HEK293 (cell line): ENCODE results near the gene TPRA1.

Source experiments
- CTCF ChIA-PET: fragments of 350-600 bp; formaldehyde crosslinking; extraction: SDS; loops from one replicate; lab custom pipeline; 2021; ENCODE audit warnings: antibody characterized with exemption; lab: Yijun Ruan, JAX
- POLR2A ChIA-PET: fragments of 300-600 bp; formaldehyde crosslinking; extraction: SDS; loops from one replicate; lab custom pipeline; 2020; ENCODE audit warnings: antibody characterized with exemption, inconsistent platforms; lab: Yijun Ruan, JAX
- H3K27ac ChIP-seq: fragments of 200-500 bp; sonication (Bioruptor generic); 2 replicates; pipeline ENCODE4 v1.5.1; 2014; ENCODE audit warnings: low read depth, low read length, control low read depth, inconsistent platforms; ENCODE audit errors: extremely low read depth
- H3K36me3 ChIP-seq, 2 experiments: fragments of 200-500 bp in 1 of 2; sonication (Bioruptor generic) in 1 of 2; 1 replicate in 1 of 2; 2 replicates in 1 of 2; pipeline ENCODE4 v1.5.1; 2014 to 2017; ENCODE audit warnings: inconsistent platforms in 2 of 2, low read length in 2 of 2; ENCODE audit not compliant: control insufficient read depth in 2 of 2, insufficient read depth in 1 of 2
- H3K4me1 ChIP-seq: fragments of 200-500 bp; sonication (Bioruptor generic); 2 replicates; pipeline ENCODE4 v1.5.1; 2014; ENCODE audit warnings: mild to moderate bottlenecking, low read length, inconsistent platforms; ENCODE audit not compliant: control insufficient read depth, insufficient read depth
- H3K4me3 ChIP-seq: 2 replicates; pipeline ENCODE4 v1.5.1; 2011; ENCODE audit warnings: low read depth, mild to moderate bottlenecking, control low read depth, low read length, moderate library complexity
- H3K9me3 ChIP-seq: fragments of 200-500 bp; sonication (Bioruptor generic); 2 replicates; pipeline ENCODE4 v1.5.1; 2014; ENCODE audit warnings: low read depth, low read length, inconsistent platforms; ENCODE audit not compliant: control insufficient read depth, insufficient read depth
- BCL11B ChIP-seq: fragments of 450-650 bp; formaldehyde crosslinking; IDR thresholded peaks from 2 replicates; pipeline ENCODE4 v1.5.1; 2016; ENCODE audit warnings: low read depth, missing biosample characterization, missing genetic modification characterization
- ELK4 ChIP-seq: IDR thresholded peaks from 2 replicates; pipeline ENCODE4 v1.6.1; 2011; ENCODE audit warnings: mild to moderate bottlenecking, low read depth, low read length, borderline replicate concordance
- HOXC10 ChIP-seq: sonication (generic); formaldehyde crosslinking; IDR thresholded peaks from 2 replicates; pipeline ENCODE4 v1.8.1; 2023; ENCODE audit warnings: mild to moderate bottlenecking, missing genetic modification reagents
- KLF10 ChIP-seq: fragments of 450-650 bp; IDR thresholded peaks from 2 replicates; pipeline ENCODE4 v1.5.1; 2018; ENCODE audit warnings: missing biosample characterization, mild to moderate bottlenecking, missing genetic modification characterization
- PRDM4 ChIP-seq: fragments of 450-650 bp; formaldehyde crosslinking; IDR thresholded peaks from 2 replicates; pipeline ENCODE4 v1.5.1; 2017; ENCODE audit warnings: missing biosample characterization, missing genetic modification characterization
- SETDB1 ChIP-seq: IDR thresholded peaks from one replicate; pipeline ENCODE4 v1.6.1; 2017; ENCODE audit warnings: mild to moderate bottlenecking, low read length, moderate library complexity, mixed read lengths; ENCODE audit not compliant: insufficient read length
- ZBTB10 ChIP-seq: fragments of 450-650 bp; formaldehyde crosslinking; IDR thresholded peaks from 2 replicates; pipeline ENCODE4 v1.5.1; 2016; ENCODE audit warnings: missing biosample characterization, missing genetic modification characterization
- ZBTB6 ChIP-seq: fragments of 450-650 bp; formaldehyde crosslinking; IDR thresholded peaks from 2 replicates; pipeline ENCODE4 v1.5.1; 2017; ENCODE audit warnings: missing biosample characterization, missing genetic modification characterization
- ZIC2 ChIP-seq: fragments of 450-650 bp; formaldehyde crosslinking; IDR thresholded peaks from 2 replicates; pipeline ENCODE4 v1.5.1; 2016; ENCODE audit warnings: missing biosample characterization, missing genetic modification characterization
- ZNF133 ChIP-seq: fragments of 450-650 bp; formaldehyde crosslinking; IDR thresholded peaks from 2 replicates; pipeline ENCODE4 v1.5.1; 2016; ENCODE audit warnings: missing biosample characterization, missing genetic modification characterization
- ZNF175 ChIP-seq: fragments of 450-650 bp; formaldehyde crosslinking; IDR thresholded peaks from 2 replicates; pipeline ENCODE4 v1.5.1; 2016; ENCODE audit warnings: missing biosample characterization, missing genetic modification characterization
- ZNF292 ChIP-seq: fragments of 450-650 bp; formaldehyde crosslinking; IDR thresholded peaks from 2 replicates; pipeline ENCODE4 v1.5.1; 2016; ENCODE audit warnings: low read depth, missing biosample characterization, missing genetic modification characterization, borderline replicate concordance
- ZNF366 ChIP-seq: fragments of 450-650 bp; formaldehyde crosslinking; conservative IDR thresholded peaks from 2 replicates; pipeline ENCODE4 v1.5.1; 2016; ENCODE audit warnings: missing biosample characterization, missing genetic modification characterization
- ZNF449 ChIP-seq: fragments of 450-650 bp; formaldehyde crosslinking; IDR thresholded peaks from 2 replicates; pipeline ENCODE4 v1.5.1; 2017; ENCODE audit warnings: missing biosample characterization, mild to moderate bottlenecking, missing genetic modification characterization, moderate library complexity
- ZNF510 ChIP-seq: fragments of 450-650 bp; formaldehyde crosslinking; IDR thresholded peaks from 2 replicates; pipeline ENCODE4 v1.5.1; 2018; ENCODE audit warnings: mild to moderate bottlenecking, missing genetic modification characterization, missing biosample characterization; ENCODE audit not compliant: insufficient replicate concordance
- ZNF513 ChIP-seq: fragments of 450-650 bp; IDR thresholded peaks from 2 replicates; pipeline ENCODE4 v1.5.1; 2018; ENCODE audit warnings: missing biosample characterization, missing genetic modification characterization
- ZNF549 ChIP-seq: fragments of 450-650 bp; IDR thresholded peaks from 2 replicates; pipeline ENCODE4 v1.5.1; 2018; ENCODE audit warnings: missing biosample characterization, missing genetic modification characterization, mild to moderate bottlenecking, inconsistent platforms, moderate library complexity
- ZNF560 ChIP-seq: fragments of 450-650 bp; formaldehyde crosslinking; IDR thresholded peaks from 2 replicates; pipeline ENCODE4 v1.5.1; 2017; ENCODE audit warnings: missing biosample characterization, missing genetic modification characterization, borderline replicate concordance
- ZNF596 ChIP-seq: fragments of 450-650 bp; IDR thresholded peaks from 2 replicates; pipeline ENCODE4 v1.5.0; 2018; ENCODE audit warnings: missing biosample characterization, mild to moderate bottlenecking, missing genetic modification characterization, moderate library complexity
- ZNF624 ChIP-seq: fragments of 450-650 bp; formaldehyde crosslinking; IDR thresholded peaks from 2 replicates; pipeline ENCODE4 v1.5.1; 2017; ENCODE audit warnings: missing biosample characterization, missing genetic modification characterization
- ZNF629 ChIP-seq: fragments of 450-650 bp; formaldehyde crosslinking; IDR thresholded peaks from 2 replicates; pipeline ENCODE4 v1.5.1; 2017; ENCODE audit warnings: missing biosample characterization, missing genetic modification characterization
- ZNF658 ChIP-seq: fragments of 450-650 bp; formaldehyde crosslinking; IDR thresholded peaks from 2 replicates; pipeline ENCODE4; 2016; ENCODE audit warnings: missing biosample characterization, missing genetic modification characterization
- ZNF670 ChIP-seq: fragments of 450-650 bp; formaldehyde crosslinking; IDR thresholded peaks from 2 replicates; pipeline ENCODE4 v1.5.1; 2016; ENCODE audit warnings: missing biosample characterization, missing genetic modification characterization, low read depth
- ZNF677 ChIP-seq: fragments of 450-650 bp; IDR thresholded peaks from 2 replicates; pipeline ENCODE4 v1.5.0; 2018; ENCODE audit warnings: missing biosample characterization, mild to moderate bottlenecking, missing genetic modification characterization, moderate library complexity
- ZNF701 ChIP-seq: fragments of 450-650 bp; formaldehyde crosslinking; IDR thresholded peaks from 2 replicates; pipeline ENCODE4 v1.5.1; 2016; ENCODE audit warnings: missing biosample characterization, missing genetic modification characterization

Gene TPRA1

GRCh38 chr3:127615631-127616305 lies 25.2 kb upstream of the TPRA1 start (continued):
- TF ChIP-seq ZNF701 (tag by site-specific recombination) (no peak), ZNF677 (tag by site-specific recombination) (peak; percentile 71), ZNF629 (no peak), ZNF513 (no peak), ZNF366 (tag by site-specific recombination) (no peak), ZNF449 (tag by site-specific recombination) (0 out of 2 replicates have a peak, but pooled peaks have one; percentile 18), ELK4 (no peak), ZNF624 (tag by site-specific recombination) (no peak), ZNF658 (tag by site-specific recombination) (no peak)

GRCh38 chr3:127614928-127615589 lies 24.5 kb upstream of the TPRA1 start:
- Histone ChIP-seq H3K4me3 (no peak overlapping the region), H3K4me1 (no peaks in the 10 kb centered on the region), H3K9me3 (no peaks in the 10 kb centered on the region), H3K27ac (no peak overlapping the region), H3K36me3 (peaks cover 13 to 98% of the 10 kb centered on the region in 2 experiments)
- ChIA-PET POLR2A (interaction anchor here (0.6 kb wide), 1 partner anchor 10 kb away, joined by 8 read pairs; no protein-coding TSS in a partner anchor), CTCF (no interaction called here)
- TF ChIP-seq ZNF175 (tag by site-specific recombination) = no peak
- TF ChIP-seq KLF10 = no peak
- no peak for TF ChIP-seq ZBTB6 (tag by site-specific recombination)
- no peak for TF ChIP-seq ZNF560 (tag by site-specific recombination)
- TF ChIP-seq ZNF596 (tag by site-specific recombination) = no peak
- no peak for TF ChIP-seq ZNF292 (tag by site-specific recombination)
- no peak for TF ChIP-seq ZBTB10
- TF ChIP-seq ZIC2 (tag by site-specific recombination) = no peak
- no peak for TF ChIP-seq HOXC10
- no peak for TF ChIP-seq ZNF133
- no peak for TF ChIP-seq SETDB1
- TF ChIP-seq ZNF670 (tag by site-specific recombination) = no peak
- no peak for TF ChIP-seq BCL11B (tag by site-specific recombination)
- TF ChIP-seq ZNF549 (tag by site-specific recombination) = no peak
- no peak for TF ChIP-seq ZNF510 (tag by site-specific recombination)
- no peak for TF ChIP-seq PRDM4
